G401.6 (cell line): ENCODE measurements around the gene ZBTB38.

ENCODE experiments used
- FAIRE-seq: peaks from 2 replicates; lab custom pipeline; 2012; peaks lifted over from hg19 to GRCh38; lab: Jason Lieb, UNC

Gene ZBTB38

DNA sequence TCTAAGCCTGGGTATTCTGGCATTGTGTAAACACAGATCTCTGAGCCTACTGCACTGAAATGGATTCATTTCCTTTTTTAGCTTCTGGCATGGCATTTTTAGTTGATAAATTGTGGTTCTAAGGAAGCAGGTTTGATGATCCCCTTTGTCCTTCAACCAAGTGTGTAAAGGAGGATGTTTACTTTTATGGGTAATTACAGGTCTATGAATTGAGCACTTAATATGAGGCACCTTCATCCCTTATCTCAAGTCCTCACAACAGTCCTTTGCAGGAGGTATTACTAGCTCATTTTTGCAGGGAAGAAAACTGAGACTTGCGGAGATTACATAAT, 30.8 kb upstream of the ZBTB38 start:
- no peak for FAIRE-seq

DNA sequence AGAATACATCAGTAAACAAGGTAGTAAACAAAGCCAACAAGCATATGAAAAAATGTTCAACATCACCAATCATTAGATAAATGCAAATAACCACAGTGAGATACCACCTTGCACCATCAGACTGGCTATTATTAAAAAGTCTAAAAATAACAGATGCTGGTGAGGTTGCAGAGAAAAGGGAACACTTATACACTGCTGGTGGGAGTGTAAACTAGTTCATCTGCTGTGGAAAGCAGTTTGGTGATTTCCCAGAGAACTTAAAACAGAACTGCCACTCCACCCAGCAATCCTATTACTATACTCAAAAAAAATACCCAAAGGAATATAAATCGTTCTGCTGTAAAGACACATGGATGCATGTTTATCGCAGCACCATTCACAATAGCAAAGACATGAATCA, 30.3 kb upstream of the ZBTB38 start:
- no peak for FAIRE-seq

DNA sequence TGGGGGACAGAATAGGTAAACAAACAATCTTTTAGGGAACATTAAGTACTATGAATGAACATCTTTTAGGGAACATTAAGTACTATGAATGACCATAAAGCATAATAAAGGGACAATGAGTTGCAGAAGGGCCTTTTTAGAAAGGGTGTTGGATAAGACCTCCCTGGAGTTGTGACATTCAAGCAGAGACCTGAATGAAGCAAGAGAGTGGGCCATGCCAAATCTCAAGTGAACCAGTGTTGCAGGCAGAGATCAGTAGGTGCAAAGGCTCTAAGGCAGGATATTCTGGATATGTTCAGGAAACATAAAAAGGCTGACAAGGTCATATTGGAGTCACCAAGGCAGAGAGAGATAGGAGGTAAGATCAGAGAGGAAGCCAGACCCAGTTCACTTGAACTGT, 29.4 kb upstream of the ZBTB38 start:
- FAIRE-seq: no peak

DNA sequence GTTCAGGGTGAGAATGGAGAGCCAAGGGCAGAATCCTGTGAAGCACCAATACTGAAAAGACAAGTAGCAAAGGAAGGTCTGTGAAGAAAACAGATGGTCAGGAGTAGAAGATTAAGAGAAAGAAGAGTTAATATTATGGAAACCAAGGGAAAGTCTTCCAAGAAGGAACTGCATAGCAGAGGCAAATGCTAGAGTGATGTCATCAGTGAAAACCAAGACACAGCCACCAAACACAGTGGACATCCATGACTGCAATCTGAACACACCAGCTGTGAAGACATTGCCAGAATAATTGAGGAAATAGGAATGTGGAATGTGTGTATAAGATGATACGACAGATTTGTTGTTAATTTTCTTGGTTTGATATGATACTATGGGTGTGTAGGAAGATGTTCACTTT, 26.8 kb upstream of the ZBTB38 start:
- FAIRE-seq: no peak

DNA sequence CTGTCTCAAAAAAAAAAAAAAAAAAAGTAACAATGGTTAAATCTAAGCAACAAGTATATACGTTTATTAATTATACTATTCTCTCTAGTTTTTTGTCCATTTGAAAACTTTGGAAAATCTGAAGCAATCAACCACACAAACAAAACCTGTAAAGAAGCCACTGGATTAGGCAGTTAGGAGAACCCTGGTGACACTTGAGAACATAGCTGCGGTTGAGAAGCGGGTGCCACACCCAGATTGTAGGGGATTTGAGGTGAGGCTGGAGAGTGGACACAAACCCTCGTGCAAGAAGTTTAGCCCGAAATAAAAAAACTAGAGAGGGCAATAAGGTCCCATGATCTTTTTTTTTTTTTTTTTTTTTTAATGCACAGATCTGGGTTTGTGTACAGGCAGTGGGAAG, 25.9 kb upstream of the ZBTB38 start:
- no peak for FAIRE-seq

DNA sequence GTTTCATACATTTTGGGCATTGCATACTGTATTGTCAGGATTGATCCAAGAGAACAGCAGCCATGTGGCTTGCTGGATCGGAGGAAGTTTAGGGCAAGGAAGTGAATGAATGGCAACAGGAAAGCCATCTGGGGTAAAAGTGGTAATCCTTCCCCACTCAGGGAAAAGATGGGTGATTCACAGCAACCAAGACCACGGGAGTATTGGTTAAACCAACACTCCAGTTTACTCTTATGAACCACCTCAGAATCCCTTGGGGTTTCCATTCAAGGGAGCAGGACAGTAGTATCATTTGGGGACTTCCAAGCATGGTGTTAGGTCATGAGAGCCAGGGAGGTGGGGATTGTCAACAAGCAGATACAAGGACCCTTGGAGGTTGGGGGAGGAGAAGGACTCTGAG, 25.2 kb upstream of the ZBTB38 start:
- no peak for FAIRE-seq

DNA sequence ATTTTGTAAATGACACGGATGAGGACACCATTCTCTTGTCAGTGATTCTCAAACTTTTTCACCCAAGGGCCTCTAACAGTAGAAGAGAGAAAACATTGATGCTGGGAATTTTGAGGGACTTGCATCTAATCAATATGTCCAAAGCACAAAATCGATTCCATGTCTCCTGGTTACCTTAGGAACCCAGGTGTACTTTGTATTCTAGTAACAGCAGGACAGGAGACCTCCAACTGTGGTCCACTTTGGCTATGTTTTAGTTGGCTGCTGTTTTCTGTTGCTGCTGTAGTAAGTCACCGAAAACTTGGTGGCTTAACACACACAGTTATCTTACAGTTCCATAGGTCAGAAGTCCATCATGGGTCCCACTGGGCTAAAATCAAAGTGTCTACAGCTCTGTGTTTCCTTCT, 24.4 kb upstream of the ZBTB38 start:
- no peak for FAIRE-seq

DNA sequence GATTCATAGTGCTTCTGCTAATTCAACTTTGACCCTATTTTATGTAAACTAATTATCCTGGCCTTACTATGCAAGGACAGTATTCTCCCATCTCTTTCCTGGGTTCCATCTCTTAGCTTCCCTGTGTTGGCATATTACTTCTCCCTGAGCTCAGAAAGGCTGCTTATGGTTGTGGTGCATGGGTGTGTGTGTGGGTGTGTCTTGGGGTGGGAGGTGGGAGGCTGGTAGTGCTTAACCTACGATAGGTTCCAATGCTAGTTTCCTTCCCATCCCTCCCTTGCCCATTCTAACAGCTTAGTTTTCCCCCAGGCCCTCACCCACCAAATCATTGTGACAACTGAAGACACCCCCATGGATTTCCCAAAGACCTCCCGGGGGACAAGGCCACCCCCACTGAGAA, 22.8 kb upstream of the ZBTB38 start:
- FAIRE-seq: no peak

DNA sequence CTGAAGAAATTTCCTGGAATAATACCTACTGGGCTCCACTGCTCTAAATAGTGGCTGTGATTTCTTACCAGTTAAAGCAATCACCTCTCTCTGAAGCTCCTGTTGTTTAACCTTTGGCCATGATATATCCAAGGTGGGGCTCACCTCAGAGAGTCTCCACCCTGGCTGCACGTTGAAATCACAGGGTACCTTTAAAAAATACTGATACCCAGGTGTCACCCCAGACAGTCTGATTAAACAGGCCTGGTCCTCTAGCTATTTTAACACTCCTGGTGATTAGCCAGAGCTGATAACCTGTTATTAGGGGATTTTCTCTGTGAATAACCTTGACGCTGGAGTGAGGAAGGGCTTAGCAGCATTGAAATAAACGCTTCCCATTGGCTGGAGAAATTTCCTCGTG, 22.3 kb upstream of the ZBTB38 start:
- FAIRE-seq: no peak

DNA sequence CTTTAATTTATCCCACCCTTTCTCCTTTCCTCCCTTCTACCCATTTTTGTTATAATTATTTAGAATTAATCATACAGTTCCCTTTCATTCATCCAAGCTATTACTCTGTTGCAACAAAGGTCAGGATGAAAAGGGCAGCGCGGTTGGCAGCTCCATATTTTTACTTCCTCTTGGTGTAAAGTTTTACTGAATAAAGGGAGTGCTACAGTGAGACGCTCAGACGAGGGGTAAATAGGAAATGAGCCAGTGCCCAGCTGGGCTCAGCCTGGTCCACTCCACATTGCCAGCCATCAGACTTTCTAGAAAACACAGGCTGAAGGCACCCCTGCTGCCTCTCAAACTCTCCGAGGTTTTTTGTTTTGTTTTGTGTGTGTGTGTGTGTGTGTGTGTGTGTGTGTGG, 21.9 kb upstream of the ZBTB38 start:
- FAIRE-seq: no peak

DNA sequence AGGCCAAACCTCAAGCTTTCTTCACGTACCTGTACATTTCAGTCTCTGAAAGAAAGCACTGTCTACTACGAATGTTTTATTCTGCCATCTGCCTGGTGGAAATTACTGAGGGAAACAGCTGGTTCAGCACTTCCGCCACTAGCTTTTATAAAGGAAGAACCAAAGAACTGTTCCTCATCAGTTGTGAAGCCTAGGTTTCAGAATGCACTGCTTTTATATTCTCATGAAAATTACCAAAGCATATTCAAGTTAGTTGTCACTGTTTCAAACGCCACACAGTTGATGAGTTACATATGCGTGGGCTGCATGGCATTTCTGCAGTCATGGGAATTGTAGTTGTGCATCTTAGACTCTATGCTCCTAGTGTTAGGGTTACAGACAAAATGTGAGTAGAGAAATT, 21.5 kb upstream of the ZBTB38 start:
- FAIRE-seq: no peak

DNA sequence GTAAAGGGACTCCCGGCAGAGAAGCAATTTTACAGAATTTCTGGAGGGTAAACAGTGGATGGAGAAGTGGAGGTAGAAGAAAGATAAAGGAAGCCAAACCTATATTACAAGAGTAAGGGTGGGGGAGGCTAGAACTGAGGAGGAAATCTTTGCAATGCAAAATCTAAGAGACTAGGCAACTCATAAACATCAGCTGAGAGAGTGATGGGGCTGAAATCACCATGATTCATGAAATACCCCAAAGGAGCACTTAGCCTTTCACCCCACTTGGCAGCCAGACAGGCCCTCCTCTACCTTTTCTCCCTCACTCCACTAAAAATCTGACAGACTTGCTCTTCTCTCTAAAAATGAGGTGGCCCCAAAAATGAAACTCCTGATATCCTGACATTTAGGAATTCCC, 19.5 kb upstream of the ZBTB38 start:
- no peak for FAIRE-seq

DNA sequence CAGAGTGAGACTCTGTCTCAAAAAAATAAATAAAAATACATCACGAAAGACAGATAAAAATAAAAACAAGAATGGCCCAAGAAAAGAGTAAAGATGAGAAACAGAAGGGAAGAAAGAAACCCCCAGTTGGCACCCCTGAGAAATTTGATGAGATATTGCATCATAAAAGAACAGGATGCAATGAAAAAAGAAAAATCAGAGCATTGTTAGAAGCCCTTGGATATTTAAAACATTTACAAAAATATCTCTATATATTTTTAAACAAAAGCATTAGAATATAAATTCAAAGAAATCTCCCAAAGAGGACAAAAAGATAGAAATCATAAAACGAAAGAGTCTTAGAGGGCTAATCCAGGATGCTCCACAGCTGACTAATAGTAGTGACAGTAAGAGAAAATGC, 18.6 kb upstream of the ZBTB38 start:
- no peak for FAIRE-seq

DNA sequence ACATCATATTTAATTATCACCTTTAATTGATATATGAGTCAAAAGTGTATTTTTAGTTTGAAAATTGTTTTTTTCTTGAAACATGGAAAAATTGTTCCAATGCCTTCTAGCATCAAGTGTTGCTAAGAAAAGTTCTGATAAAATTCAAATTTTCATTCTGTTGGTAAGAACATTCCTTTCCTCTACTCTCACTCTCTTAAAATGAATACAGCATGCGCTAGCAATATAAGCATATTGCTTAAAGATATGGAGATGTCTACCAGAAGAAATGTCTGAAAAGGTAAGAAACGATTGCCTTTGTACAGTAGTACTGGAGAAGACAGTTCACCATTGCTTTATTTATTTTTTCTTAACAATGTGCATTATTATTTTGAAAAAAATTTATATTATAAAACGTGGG, 17.6 kb upstream of the ZBTB38 start:
- FAIRE-seq: no peak

DNA sequence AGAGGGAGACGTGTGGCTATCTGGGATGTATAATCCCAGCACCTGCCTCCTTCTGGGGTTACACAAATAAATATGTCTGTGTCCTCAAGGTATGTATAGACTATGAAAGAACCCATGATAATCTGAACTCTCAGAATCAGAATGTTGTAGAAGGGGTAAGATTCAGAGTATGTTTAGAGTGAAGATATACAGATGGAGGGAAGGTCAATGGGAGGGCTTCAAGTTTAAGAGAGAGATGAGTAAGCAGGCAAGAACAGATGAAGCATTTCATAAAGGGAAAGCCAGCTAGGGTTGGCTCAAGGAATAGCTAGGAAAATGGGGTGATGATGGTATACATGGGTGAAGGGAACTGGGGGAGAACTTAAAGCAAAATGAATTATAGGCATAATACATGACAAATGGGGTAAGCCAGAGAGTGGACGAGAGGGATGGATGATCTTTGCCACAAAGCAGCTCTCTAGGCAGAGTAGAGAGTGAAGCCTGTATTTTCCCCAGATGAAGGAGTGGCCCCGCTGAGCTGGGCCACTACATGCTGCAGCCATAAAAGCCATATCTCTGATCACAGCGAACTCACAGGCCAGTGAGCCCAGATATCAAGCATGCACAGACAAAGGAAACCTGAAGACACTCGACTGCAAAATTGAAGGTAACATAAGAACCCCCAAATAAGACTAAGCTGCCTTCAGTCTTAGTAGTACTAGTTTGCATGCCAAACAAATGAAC, 15.9 kb upstream of the ZBTB38 start:
- FAIRE-seq: no peak

DNA sequence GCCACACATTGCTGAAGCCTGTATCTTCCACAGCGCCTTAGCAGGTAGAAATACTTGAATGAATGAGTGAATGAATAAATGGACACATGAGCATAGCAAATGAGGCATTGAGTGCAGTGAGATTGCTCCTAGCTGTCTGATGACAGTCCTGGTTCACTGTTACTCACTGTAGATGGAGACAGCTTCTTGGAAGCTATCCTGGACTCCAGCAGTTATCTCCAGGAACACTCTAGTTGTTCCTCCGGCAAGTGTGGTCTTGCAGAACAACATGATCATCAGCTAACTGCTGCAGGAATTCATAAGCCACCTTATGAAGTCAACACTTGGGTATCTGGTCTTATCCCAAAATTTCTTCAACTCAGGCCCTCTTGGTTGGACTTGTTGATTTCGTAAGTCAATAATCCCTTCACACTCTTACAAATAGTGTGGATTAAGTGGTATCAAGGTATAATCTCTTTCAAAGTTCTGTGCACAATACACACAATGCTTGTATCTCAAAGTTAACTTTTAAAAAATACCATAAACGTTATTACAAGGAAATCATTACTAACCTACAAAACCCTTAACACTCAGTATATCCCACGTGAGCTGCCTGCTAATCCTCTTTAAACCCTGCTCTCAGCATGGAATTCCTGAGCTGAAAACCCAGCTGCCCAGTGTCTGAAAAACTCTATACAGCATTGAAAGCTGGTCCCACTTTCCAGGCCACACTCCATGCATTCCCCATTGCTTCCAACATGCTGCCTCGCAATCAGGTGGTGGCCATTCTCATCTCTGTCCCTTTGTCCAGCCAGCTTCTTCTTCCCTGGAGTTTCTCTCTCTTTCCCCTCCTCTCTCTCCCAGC, 14.4 kb upstream of the ZBTB38 start:
- FAIRE-seq: no peak

DNA sequence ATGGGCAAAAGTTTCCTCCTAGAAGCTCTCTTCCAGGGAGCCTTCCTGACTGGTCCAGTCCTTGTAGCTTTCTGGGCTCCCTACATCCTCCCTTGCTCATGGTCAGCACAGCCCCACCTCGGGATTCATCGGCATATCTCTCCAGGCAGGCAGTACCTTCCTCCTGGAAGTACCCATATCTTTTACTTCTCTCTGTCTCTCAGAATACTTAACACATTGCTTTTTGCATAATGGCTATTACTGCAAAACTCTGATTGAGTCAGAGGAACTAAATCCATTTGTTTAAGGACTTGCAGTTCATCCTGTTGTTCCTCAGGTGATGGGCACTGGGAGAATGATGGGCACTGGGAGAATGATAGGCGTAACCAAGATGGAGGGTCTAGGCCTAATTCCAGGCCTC, 13.8 kb upstream of the ZBTB38 start:
- FAIRE-seq: no peak

DNA sequence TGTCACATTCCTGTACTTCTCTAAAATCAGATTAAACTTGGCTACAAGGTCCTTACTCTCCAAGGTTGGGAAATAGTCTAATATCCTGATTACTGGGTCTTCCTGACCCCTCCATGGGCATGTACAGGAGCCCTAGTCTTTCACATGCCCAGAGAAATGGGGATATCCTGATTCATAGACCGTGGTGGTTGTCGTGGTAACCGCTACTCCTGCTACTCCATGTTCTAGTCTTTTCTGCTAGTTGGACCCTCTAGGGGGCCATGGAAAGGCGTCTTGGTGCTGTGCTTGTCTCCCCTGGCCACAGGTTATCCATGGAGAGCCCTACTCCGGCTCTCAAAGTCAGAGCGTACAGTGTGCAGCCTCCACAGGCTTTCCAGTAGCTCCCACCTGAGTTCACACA, 13.1 kb upstream of the ZBTB38 start:
- no peak for FAIRE-seq

DNA sequence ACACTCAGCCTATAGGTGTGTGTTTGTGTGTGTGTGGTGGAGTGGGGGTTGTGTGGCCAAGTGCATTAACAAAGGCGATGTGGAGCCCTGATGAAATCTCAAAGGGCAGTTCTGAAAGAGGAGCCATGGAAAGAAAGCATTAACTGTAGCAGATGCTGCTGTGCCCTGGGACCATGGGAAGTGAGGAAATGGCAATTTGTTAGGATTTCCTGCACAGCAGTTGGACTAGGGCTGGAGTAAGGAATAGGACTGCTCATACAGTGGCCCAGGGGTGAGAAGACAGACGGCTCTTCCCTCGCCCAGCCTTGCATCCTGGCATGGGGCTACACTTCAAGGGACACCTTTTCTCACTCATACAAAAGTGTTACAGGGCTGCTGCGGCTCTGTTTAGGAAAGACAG, 12.3 kb upstream of the ZBTB38 start:
- no peak for FAIRE-seq

DNA sequence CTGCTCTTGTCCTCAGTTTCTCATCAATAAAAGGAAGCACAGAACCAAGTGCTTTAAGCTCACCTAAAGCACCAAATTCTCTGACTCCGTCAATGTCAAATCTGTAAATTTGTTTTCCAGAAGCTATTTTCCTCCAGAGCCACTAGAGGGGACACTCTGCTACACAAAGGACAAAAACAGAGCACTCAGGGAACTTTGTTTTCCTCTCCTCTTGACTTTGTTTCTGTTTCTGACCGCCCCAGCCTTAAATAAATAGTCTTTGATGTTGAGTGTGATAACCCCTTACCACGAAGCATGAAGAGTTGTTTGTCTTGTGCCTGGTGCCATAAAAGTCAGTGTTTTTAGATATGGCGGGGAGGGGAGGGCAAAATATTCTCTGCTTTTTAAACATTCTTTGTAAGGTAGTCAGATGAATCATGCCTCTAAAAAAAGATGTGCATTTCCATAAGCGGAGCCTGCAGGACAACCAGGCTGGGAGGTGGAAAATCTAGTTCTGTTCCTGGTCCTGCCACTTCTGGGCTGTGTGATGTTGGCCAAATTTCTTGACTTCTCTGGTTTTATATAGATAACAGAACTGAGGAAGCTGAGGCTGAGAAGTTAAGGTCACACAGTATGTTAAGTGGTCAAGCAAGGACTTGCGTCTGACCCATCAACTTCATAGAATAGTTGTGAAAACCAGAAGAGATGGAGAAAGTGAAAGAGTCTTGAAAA, 7.3 kb upstream of the ZBTB38 start:
- FAIRE-seq: no peak

DNA sequence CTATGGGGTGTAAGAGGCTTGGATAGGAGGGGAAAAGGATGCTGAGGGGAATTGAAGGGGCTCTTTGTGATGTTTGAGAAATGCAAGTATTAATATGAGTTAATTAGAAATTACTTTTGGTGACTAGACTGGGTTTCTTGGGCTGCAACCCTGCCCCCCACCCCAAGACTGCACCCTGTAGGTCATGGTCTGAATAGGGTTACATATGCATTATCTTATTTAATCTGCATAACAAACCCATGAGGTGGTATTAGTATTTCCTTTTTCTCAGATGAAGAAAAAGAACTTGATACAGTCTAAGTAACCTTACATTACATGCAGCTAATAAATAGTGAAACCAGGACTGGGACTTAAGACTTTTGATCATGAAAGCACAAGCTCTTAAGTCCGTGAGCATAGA, 5.6 kb upstream of the ZBTB38 start:
- no peak for FAIRE-seq

DNA sequence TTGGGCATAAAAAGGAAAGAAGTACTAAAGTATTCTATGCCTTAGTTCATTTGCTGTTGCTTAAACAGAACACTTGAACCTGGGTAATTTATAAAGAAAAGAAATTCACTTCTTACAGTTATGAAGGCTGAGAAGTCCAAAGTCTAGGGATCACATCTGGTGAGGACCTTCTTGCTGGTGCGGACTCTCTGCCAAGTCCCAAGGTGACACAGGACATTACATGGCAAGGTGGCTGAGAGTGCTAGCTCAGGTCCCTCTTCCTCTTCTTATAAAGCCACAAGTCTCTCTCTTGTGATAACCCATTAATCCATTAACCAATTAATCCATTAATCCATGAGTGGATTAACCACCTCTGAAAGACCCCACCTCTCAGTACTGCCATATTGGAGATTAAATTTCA, 3.1 kb upstream of the ZBTB38 start:
- no peak for FAIRE-seq

DNA sequence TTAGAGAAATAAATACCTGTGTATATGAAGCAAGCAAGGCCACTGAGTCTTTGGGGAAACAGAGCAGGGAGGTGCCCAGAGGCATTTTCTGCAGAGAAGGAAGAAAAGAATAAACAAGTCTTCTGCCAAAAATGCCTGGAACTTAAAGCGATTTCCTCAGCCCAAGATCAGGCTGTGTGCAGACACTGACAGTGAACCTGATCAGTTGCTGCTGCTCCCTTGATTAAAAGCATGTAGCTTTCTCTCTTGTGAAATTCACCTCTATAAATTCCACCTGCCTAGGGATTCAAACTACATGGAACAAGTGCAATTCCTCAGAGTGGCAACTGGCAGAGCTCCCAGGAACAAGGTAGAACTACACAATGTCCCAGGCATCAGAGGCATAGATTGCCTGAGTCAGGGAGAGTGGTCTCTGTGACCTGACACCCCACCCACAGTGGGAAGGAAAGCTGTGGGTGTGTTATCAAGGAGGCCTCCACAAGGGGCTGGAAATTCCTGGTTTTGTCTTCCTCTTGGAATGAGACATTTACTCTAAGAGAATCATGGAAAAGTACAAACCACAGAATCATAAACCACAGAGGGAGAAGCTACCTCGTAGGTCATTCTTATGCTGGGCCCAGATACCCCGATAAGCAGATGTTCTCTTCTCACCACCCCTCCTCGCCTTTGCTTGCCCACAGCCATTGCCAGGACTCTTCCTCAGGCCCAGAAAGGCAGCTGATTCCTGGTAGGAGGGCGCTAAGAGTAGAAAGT, 1.8 kb upstream of the ZBTB38 start:
- no peak for FAIRE-seq
